IMR-90 (cell line): Measurements from ENCODE around the gene B3GAT3. TPM values are rescaled to one million over a fixed set of nuclear protein-coding genes. Genes with fewer than 3 reads are reported as not detected.

Source experiments
- ATAC-seq: fragments of 200-7000 bp; cut with Tn5 transposase; 2 replicates; pipeline ENCODE4 v1.9.1; 2020; ENCODE audit warnings: low read depth, mild to moderate bottlenecking, moderate library complexity
- BruUV-seq: library from RNA; stranded (reverse); fragments of 400-500 nt; replicated peaks from 2 replicates; lab custom pipeline; 2021; lab: Mats Ljungman, UMichigan
- CTCF ChIA-PET: fragments of 300-600 bp; formaldehyde crosslinking; extraction: SDS; loops from one replicate; lab custom pipeline; 2021; ENCODE audit warnings: antibody characterized with exemption; lab: Yijun Ruan, JAX
- POLR2A ChIA-PET: fragments of 300-600 bp; sonication (Branson Sonifier 250); formaldehyde crosslinking; loops from one replicate; lab custom pipeline; 2022; ENCODE audit warnings: antibody characterized with exemption; ENCODE audit not compliant: unreplicated experiment; lab: Charles Lee
- DNase-seq: peaks from one replicate; pipeline ENCODE4 v3.0.0; 2013
- H2AFZ ChIP-seq: replicated peaks from 2 replicates; pipeline ENCODE3; 2013; ENCODE audit warnings: low read length, mild to moderate bottlenecking; ENCODE audit not compliant: poor library complexity
- H2AK5ac ChIP-seq: 2 replicates; pipeline ENCODE4 v1.6.1; 2013; ENCODE audit warnings: low read depth, low read length, inconsistent platforms
- H2AK9ac ChIP-seq: replicated peaks from 2 replicates; pipeline ENCODE3; 2013; ENCODE audit warnings: mild to moderate bottlenecking, low read depth, low read length, moderate library complexity; ENCODE audit not compliant: poor library complexity
- H2BK120ac ChIP-seq: 2 replicates; pipeline ENCODE4 v1.6.1; 2013; ENCODE audit warnings: low read depth, low read length, inconsistent platforms
- H2BK15ac ChIP-seq: 3 replicates; pipeline ENCODE4 v1.6.1; 2013; ENCODE audit warnings: low read depth, low read length, inconsistent platforms
- H2BK20ac ChIP-seq: 2 replicates; pipeline ENCODE4 v1.6.1; 2013; ENCODE audit warnings: low read depth, mild to moderate bottlenecking, inconsistent platforms, low read length, moderate library complexity
- H2BK5ac ChIP-seq: 2 replicates; pipeline ENCODE4 v1.6.1; 2013; ENCODE audit warnings: mild to moderate bottlenecking, low read depth, low read length, inconsistent platforms; ENCODE audit not compliant: poor library complexity, severe bottlenecking
- H3K14ac ChIP-seq: replicated peaks from 2 replicates; pipeline ENCODE4 v1.6.1; 2013; ENCODE audit warnings: low read depth, low read length, inconsistent platforms
- H3K18ac ChIP-seq: 2 replicates; pipeline ENCODE4 v1.6.1; 2013; ENCODE audit warnings: low read depth, low read length, control low read depth
- H3K23ac ChIP-seq: 2 replicates; pipeline ENCODE4 v1.6.1; 2013; ENCODE audit warnings: low read depth, low read length, inconsistent platforms
- H3K27ac ChIP-seq: 2 replicates; pipeline ENCODE4 v1.5.1; 2013; ENCODE audit warnings: mild to moderate bottlenecking, control low read depth, low read length; ENCODE audit not compliant: insufficient read depth
- H3K27me3 ChIP-seq: 2 replicates; pipeline ENCODE4 v1.6.1; 2013; ENCODE audit warnings: low read length; ENCODE audit not compliant: control insufficient read depth, insufficient read depth
- H3K36me3 ChIP-seq: 2 replicates; pipeline ENCODE4 v1.6.1; 2013; ENCODE audit warnings: low read length, mixed read lengths; ENCODE audit not compliant: control insufficient read depth, insufficient read depth
- H3K4ac ChIP-seq: 2 replicates; pipeline ENCODE4 v1.6.1; 2013; ENCODE audit warnings: low read depth, low read length, inconsistent platforms
- H3K4me1 ChIP-seq: 2 replicates; pipeline ENCODE4 v1.6.1; 2013; ENCODE audit warnings: low read length, mixed read lengths; ENCODE audit not compliant: control insufficient read depth, insufficient read depth
- H3K4me2 ChIP-seq: 2 replicates; pipeline ENCODE4 v1.6.1; 2013; ENCODE audit warnings: low read depth, mild to moderate bottlenecking, control low read depth, low read length, moderate library complexity
- H3K4me3 ChIP-seq: 2 replicates; pipeline ENCODE4 v1.5.1; 2013; ENCODE audit warnings: low read depth, mild to moderate bottlenecking, control low read depth, low read length, moderate library complexity; ENCODE audit not compliant: insufficient read depth
- H3K56ac ChIP-seq: 2 replicates; pipeline ENCODE4 v1.6.1; 2013; ENCODE audit warnings: low read length, inconsistent platforms; ENCODE audit not compliant: insufficient read depth; ENCODE audit errors: extremely low read depth
- H3K79me1 ChIP-seq, 2 experiments: 2 replicates each; pipeline ENCODE4 v1.6.1; 2013; ENCODE audit warnings: low read length in 2 of 2, inconsistent platforms in 1 of 2, low read depth in 1 of 2
- H3K9ac ChIP-seq: 2 replicates; pipeline ENCODE4 v1.6.1; 2013; ENCODE audit warnings: low read depth, low read length, control low read depth
- H3K9me1 ChIP-seq: 2 replicates; pipeline ENCODE4 v1.6.1; 2013; ENCODE audit warnings: low read length, inconsistent platforms; ENCODE audit not compliant: insufficient read depth
- H3K9me3 ChIP-seq: 2 replicates; pipeline ENCODE4 v1.6.1; 2013; ENCODE audit warnings: low read length; ENCODE audit not compliant: control insufficient read depth, insufficient read depth
- H4K20me1 ChIP-seq: 2 replicates; pipeline ENCODE4 v1.6.1; 2013; ENCODE audit warnings: low read length, inconsistent platforms; ENCODE audit not compliant: insufficient read depth
- H4K5ac ChIP-seq: 2 replicates; pipeline ENCODE4 v1.6.1; 2013; ENCODE audit warnings: mild to moderate bottlenecking, low read depth, low read length, control low read depth
- H4K8ac ChIP-seq, 2 experiments: 2 replicates each; pipeline ENCODE4 v1.6.1; 2013; ENCODE audit warnings: low read depth in 2 of 2, low read length in 2 of 2, control low read depth in 1 of 2, inconsistent platforms in 1 of 2
- H4K91ac ChIP-seq: 2 replicates; pipeline ENCODE4 v1.6.1; 2013; ENCODE audit warnings: low read depth, low read length, inconsistent platforms; ENCODE audit not compliant: insufficient read depth
- WGBS, 2 experiments: methylation state at CpG; one replicate each; pipeline versions ENCODE4 v1.1.5 to v1.1.7; 2013; ENCODE audit warnings: missing lambda C conversion rate in 2 of 2; ENCODE audit not compliant: insufficient read length in 1 of 2; ENCODE audit errors: extremely low coverage in 2 of 2; 5-methylcytosine and 5-hydroxymethylcytosine counted together
- dilution Hi-C: fragments of 300-500 bp; cut with HindIII; formaldehyde crosslinking; loops from one replicate; pipeline ENCODE4 v1.14.3; 2018; ENCODE audit warnings: low sequenced_read_pairs; ENCODE audit not compliant: unreplicated experiment
- in situ Hi-C: fragments of 300-500 bp; cut with MboI; formaldehyde crosslinking; loops from 3 replicates; pipeline ENCODE4 v1.14.3; 2019; ENCODE audit warnings: low sequenced_read_pairs, inconsistent platforms, mixed read lengths
- intact Hi-C: fragments of 100-400 bp; cut with micrococcal nuclease; formaldehyde crosslinking; loops from 2 replicates; pipeline ENCODE4 v1.10.0; 2022
- polyA plus RNA-seq, 3 experiments: library from polyadenylated mRNA; depleted of rRNA; stranded (reverse); fragments of >200 nt; gene quantifications; 2 replicates each; pipeline ENCODE4 v1.2.3, GENCODE V29; 2012; ENCODE audit warnings: low replicate concordance in 1 of 3
- total RNA-seq: library from RNA; depleted of rRNA; stranded (reverse); fragments of >200 nt; gene quantifications from 2 replicates; pipeline ENCODE4 v1.2.3, GENCODE V29; 2012
- TF ChIP-seq, protein P1 (sequence below): conservative IDR thresholded peaks from 2 replicates; pipeline ENCODE4 v1.5.1; 2012; ENCODE audit warnings: mild to moderate bottlenecking, low read depth, low read length, improper control_type of control experiment

The B3GAT3 gene
- total and polyA plus RNA-seq, 2 of the 4 experiments (the other 2 are of a cell fraction), result 10.4 to 38.4 TPM

DNA sequence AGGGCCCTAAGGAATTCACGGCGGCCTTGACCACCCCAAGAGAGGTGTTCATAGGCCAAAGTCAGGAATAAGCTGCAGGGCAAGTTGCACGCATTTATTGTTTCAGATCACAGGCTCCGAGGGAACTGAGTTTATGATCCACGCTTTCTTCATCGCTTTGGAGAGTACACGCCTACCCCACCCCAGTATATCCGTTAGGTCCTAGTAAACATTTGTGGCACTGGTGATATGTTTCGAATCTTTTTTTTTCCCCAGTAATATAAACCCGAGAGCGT, 23.8 kb upstream of the B3GAT3 start:
- Histone ChIP-seq H3K56ac (peak overlapping the region; percentile 91), H3K4me1 (peaks cover 6% of the 10 kb centered on the region; the same call in 1 of the 2 replicates), H3K27ac (peak overlapping the region; percentile 86), H3K4ac (peak overlapping the region; percentile 93), H3K36me3 (peaks cover 39% of the 10 kb centered on the region), H3K23ac (peak overlapping the region; percentile 95), H3K79me1 (peaks cover 0 to 51% of the 10 kb centered on the region in 2 experiments; a peak in 3 of 4 replicates), H2BK15ac (no peak overlapping the region), H3K9me1 (peaks cover 7% of the 10 kb centered on the region; the same call in 1 of the 2 replicates), H3K9me3 (no peaks in the 10 kb centered on the region), H3K9ac (peak overlapping the region; percentile 99), H4K91ac (peak overlapping the region; percentile 88), H2AFZ (peak overlapping the region; percentile 69), H3K27me3 (no peaks in the 10 kb centered on the region), H4K8ac (peak overlapping the region; percentile 32 to 76), H3K4me2 (peak overlapping the region; percentile 95), H2BK120ac (peak overlapping the region; percentile 68), H4K20me1 (peaks cover 17% of the 10 kb centered on the region), H2BK20ac (no peak overlapping the region), H4K5ac (peak overlapping the region; percentile 1; the same call in 1 of the 2 replicates), H3K4me3 (peak overlapping the region; percentile 72), H2AK9ac (peak overlapping the region; percentile 98), H3K14ac (peak overlapping the region; percentile 97), H2AK5ac (peak overlapping the region; percentile 96), H3K18ac (no peak overlapping the region; the same call in 1 of the 2 replicates), H2BK5ac (peak overlapping the region; percentile 62)
- DNase-seq (no peak), ATAC-seq (no peak; the same call in 1 of the 2 replicates)
- no TSS peak for BruUV-seq
- POLR2A ChIA-PET, result no interaction called here
- 28% methylated on average over 4 of the region's 11 CpGs; no CpG with 5 or more reads in 1 of the 2 experiments for WGBS, 2 experiments
- intact Hi-C loops (no loop called here), in situ Hi-C loops (no loop called here), dilution Hi-C loops (no loop called here)
- CTCF ChIA-PET, result no interaction called here
- TF ChIP-seq, protein P1, sequence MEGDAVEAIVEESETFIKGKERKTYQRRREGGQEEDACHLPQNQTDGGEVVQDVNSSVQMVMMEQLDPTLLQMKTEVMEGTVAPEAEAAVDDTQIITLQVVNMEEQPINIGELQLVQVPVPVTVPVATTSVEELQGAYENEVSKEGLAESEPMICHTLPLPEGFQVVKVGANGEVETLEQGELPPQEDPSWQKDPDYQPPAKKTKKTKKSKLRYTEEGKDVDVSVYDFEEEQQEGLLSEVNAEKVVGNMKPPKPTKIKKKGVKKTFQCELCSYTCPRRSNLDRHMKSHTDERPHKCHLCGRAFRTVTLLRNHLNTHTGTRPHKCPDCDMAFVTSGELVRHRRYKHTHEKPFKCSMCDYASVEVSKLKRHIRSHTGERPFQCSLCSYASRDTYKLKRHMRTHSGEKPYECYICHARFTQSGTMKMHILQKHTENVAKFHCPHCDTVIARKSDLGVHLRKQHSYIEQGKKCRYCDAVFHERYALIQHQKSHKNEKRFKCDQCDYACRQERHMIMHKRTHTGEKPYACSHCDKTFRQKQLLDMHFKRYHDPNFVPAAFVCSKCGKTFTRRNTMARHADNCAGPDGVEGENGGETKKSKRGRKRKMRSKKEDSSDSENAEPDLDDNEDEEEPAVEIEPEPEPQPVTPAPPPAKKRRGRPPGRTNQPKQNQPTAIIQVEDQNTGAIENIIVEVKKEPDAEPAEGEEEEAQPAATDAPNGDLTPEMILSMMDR, result no peak
